Mononuclear cell (primary cell): ENCODE results near the gene NR5A2. TPM values are rescaled to one million over a fixed set of nuclear protein-coding genes. Genes with fewer than 3 reads are reported as not detected.

Experiments used
- H3K27me3 ChIP-seq: 2 replicates; pipeline ENCODE4 v1.6.0; 2011; ENCODE audit warnings: low read length, control low read depth; ENCODE audit not compliant: insufficient read depth
- H3K4me1 ChIP-seq: 2 replicates; pipeline ENCODE4 v1.5.1; 2011; ENCODE audit warnings: mild to moderate bottlenecking, low read length, control low read depth; ENCODE audit not compliant: insufficient read depth
- H3K4me3 ChIP-seq: 2 replicates; pipeline ENCODE4 v1.5.1; 2011; ENCODE audit warnings: mild to moderate bottlenecking, low read length, moderate library complexity
- H3K9me3 ChIP-seq: 2 replicates; pipeline ENCODE4 v1.5.1; 2011; ENCODE audit warnings: low read depth, mild to moderate bottlenecking, control low read depth, low read length
- total RNA-seq: library from RNA; depleted of rRNA; stranded (reverse); fragments of >200 nt; gene quantifications from one replicate; pipeline ENCODE4 v1.2.3, GENCODE V29; 2012

The NR5A2 gene
- total RNA-seq, 1 donor: not detected

DNA sequence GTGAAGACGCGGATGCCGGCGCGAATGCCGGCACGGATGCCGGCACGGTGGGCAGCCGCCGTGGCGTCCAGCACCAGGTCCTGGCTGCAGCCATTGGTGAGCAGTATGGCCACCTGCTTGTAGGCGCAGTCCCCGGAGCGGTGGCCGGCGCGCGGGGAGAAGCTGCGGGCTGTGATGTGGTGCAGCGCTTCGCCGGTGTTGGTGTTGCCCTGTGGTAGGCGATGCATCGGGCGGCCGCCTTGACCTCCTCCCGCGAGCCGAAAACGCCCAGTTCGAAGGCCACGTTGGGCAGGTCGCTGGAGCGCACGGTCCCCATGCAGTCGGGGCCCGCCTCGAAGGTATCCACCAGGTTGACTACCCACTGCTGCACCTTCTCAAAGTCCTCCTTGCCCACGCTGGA is 120.2 kb downstream of the NR5A2 start:
- Histone ChIP-seq H3K4me3 (no peak overlapping the region), H3K4me1 (peaks cover 5% of the 10 kb centered on the region), H3K9me3 (no peaks in the 10 kb centered on the region), H3K27me3 (no peaks in the 10 kb centered on the region)

DNA sequence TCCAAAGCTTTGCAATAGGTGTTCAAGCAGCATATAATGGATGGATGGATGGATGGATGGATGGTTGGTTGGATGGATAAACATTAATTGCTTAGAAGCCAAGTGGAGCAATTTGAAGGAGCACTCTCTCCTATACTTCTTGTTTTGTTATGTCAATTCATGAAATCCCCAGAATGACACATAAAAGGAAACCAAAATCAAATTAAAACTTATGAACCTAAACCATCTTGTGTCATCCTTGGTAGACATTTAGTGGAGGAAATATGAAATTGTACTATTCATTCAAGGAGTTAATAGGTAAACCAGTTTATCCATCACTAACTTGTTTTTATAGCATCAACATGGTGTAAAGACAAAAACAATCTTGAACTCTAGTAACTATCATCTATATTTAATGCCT is 122.5 kb downstream of the NR5A2 start:
- peaks cover 22% of the 10 kb centered on the region for H3K4me1 ChIP-seq
- H3K4me3 ChIP-seq: no peak overlapping the region
- H3K27me3 ChIP-seq: no peaks in the 10 kb centered on the region
- no peaks in the 10 kb centered on the region for H3K9me3 ChIP-seq

DNA sequence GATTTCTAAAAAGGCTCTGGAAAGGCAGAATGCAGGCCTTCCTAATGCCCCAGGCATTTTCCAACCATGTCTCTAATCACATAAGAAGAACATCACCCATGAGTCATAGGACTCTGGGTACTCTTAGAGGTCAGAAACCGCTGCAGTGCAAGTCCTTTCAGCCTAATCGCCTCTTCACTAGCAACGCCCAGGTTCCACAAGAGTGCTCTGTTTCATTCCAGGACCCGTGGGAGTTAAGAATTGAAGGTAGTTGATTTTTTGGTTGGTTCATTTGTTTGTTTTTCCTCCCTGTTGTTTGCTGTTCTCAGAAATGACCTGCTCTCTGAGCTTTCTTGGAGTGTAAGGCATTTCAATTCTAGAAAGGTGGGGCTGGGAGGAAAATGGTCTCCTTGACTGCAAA is 123.2 kb downstream of the NR5A2 start:
- no peaks in the 10 kb centered on the region for H3K9me3 ChIP-seq
- H3K4me1 ChIP-seq: peaks cover 22% of the 10 kb centered on the region
- no peaks in the 10 kb centered on the region for H3K27me3 ChIP-seq
- H3K4me3 ChIP-seq: no peak overlapping the region

DNA sequence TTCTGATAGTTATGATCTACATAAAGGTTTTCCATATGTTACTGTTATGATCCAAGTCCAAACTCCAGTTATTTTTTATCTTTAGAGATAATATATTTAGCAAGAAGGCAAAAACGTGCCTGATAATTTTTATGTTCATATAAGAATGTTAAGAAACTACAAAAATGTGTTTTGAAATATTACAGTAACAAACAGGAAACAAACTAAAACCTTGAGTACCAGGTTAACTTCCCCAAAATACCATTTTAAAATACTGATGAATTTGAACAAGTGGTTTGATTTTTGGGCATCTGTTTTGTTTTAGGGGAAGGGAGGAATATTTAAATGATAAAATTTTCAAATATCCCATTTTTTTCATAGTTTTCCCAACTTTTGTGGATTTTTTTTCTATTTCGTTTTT is 124.8 kb downstream of the NR5A2 start:
- H3K4me1 ChIP-seq: peaks cover 22% of the 10 kb centered on the region
- no peak overlapping the region for H3K4me3 ChIP-seq
- H3K9me3 ChIP-seq: no peaks in the 10 kb centered on the region
- no peaks in the 10 kb centered on the region for H3K27me3 ChIP-seq

DNA sequence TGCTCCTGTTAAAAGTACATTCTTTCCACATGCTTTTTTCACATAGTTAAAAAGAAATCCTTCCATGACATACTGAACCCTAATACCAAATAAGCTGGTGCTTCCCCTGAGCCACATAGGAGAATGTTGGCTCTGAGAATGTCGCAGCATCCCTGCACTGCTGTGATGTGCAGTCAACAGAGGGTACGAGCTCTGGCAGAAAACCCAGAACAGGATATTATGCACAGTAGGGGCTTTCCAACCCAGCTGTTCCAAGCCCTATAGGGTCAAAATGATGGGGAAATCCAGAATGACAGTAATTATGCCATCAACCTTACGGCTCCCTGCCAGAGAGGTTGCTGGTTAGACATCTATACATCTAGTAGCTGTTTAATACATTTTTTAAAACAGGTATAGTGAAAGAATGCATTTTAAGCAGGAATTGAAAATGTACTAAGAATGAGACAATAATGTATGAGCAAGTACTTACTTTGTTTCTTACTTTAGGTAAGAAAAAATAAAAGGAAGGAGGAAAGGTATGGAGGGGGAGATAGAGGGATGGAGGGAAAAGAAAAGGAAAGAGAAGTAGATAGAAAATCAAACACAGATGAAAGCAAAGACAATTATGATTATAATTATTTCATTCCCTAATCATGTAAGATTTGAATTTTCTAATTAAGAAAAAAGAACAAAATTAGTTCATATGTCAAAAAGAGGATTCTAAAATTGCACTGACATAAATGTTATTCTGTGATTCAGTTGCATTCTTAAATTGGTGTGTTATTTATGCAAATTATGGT is 126.0 kb downstream of the NR5A2 start:
- Histone ChIP-seq H3K9me3 (no peaks in the 10 kb centered on the region), H3K4me3 (no peak overlapping the region), H3K27me3 (no peaks in the 10 kb centered on the region), H3K4me1 (peaks cover 22% of the 10 kb centered on the region)

DNA sequence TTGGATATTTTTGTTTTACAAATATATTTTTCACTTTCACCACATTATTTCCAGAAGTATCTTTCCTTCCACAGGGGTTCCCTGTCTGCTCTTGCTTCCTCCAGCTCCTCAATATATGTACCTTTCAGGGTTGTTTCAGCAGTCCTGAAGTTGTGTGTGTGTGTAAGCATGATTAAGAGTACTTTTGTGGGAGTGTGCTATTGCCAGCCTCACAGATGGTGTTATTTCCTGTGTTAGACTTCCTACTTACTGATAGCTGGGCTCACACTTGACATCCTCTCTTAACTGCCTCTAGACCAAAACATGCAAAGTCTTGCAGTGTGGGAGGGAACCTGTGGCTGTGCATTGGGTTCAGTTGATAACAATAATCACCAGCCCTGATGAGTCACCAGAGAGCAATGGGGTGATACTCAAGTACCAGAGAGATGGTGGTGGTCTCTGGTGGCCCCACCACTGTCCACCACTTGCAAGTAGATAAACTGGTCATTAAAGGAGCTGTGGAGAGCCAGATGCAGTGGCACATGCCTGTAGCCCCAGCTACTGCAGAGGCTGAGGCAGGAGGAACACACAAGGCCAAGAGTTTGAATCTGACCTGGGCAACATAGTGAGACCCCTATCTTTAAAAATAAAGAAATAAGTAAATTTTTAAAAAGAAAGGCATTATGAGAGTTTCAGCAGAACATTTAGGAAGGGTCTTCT is 126.7 kb downstream of the NR5A2 start:
- Histone ChIP-seq H3K4me3 (no peak overlapping the region), H3K9me3 (no peaks in the 10 kb centered on the region), H3K4me1 (peaks cover 22% of the 10 kb centered on the region), H3K27me3 (no peaks in the 10 kb centered on the region)

DNA sequence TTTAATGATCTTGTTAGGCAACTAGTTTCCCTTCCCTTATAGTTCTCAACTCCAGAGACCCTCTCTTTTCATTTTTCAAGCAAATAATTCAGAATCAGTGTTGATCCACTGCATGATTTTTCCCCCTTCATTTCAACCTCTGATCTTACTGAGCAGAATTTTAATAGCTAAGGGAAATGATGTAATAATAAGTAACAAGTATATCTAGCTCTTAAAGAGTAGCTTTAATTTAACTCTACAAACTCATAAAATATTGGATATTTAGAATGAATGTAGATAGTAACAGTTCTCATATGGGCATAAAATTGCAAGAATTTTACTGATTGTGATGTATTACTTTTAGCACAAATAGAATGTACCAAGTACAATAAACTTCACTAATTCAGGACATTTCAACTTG is 130.2 kb downstream of the NR5A2 start:
- Histone ChIP-seq H3K4me3 (no peak overlapping the region), H3K9me3 (no peaks in the 10 kb centered on the region), H3K27me3 (no peaks in the 10 kb centered on the region), H3K4me1 (peaks cover 20% of the 10 kb centered on the region)

DNA sequence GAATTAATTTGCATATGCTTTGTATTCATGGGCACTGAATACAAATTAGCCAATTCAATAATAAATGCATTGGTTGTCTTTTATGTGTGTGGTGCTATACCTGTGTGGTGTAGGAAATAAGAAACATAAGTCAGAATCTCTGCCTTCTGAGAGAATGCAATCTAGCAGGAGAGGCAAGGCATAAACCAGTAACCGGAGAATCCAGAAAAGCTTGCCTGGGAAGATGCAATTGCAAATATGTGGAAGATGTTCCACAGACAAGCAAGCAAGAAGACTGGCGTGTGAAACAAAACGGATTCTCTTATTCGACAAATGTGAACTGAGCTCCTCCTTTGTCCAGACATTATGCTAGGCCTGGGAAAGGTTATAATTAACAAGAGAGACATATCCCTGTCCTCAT is 134.3 kb downstream of the NR5A2 start:
- H3K9me3 ChIP-seq: no peaks in the 10 kb centered on the region
- H3K4me1 ChIP-seq: peaks cover 3% of the 10 kb centered on the region
- H3K27me3 ChIP-seq: no peaks in the 10 kb centered on the region
- H3K4me3 ChIP-seq: no peak overlapping the region

DNA sequence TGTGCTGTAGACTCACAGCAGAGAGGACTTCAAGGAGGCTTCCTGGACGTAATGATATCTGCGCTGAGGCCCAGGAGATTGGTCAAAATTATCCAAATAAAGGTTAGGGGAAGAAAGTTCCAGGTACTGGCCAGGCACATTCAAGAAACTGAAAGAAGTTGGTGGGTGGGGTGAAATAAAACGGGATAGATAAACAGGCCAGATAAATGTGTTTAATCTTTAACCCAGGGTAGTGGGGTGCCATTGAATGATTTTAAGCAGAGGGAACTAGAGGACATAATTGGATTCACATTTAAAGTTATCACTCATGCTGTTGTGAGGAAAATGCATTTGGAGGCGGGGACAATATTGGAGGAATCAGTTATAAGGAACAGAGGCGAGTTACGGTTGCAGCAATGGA is 134.7 kb downstream of the NR5A2 start:
- Histone ChIP-seq H3K27me3 (no peaks in the 10 kb centered on the region), H3K4me1 (peaks cover 3% of the 10 kb centered on the region), H3K4me3 (no peak overlapping the region), H3K9me3 (no peaks in the 10 kb centered on the region)

DNA sequence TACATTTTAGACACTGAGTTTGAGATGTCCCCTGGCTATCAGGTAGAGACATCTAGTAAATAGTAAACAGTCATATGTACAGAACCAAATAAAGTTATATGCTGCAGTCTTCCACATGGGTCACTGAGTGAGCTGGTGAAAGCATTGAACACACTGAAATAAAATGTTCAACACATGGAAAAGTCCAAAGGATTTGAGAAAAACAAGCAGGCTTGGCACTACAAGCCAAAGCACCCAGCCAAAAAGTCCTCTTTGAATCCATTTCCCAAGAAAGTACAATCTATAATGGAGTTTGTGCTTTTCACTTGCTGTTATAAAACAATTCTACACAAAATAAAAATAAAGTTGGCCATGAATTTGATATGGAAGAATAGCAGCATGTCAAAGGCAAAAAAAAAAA is 135.4 kb downstream of the NR5A2 start:
- H3K27me3 ChIP-seq: no peaks in the 10 kb centered on the region
- H3K4me3 ChIP-seq: no peak overlapping the region
- H3K9me3 ChIP-seq: no peaks in the 10 kb centered on the region
- H3K4me1 ChIP-seq: peaks cover 3% of the 10 kb centered on the region

DNA sequence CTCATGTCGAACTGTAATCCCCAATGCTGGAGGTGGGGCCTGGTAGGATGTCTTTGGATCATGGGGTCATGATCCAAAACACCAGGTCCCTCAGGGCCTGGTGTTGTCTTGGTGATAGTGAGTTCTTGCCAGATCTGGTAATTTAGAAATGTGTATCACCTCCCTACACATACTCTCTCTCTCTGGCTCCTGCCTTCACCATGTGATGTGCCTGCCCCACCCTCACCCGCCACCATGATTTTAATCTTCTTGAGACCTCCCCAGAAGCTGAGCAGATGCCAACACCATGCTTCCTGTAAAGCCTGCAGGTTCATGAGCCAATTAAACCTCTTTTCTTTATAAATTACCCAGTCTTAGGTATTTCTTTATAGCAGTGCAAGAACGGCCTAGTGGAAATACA is 136.4 kb downstream of the NR5A2 start:
- Histone ChIP-seq H3K4me3 (no peak overlapping the region), H3K27me3 (no peaks in the 10 kb centered on the region), H3K9me3 (no peaks in the 10 kb centered on the region), H3K4me1 (peaks cover 3% of the 10 kb centered on the region)

DNA sequence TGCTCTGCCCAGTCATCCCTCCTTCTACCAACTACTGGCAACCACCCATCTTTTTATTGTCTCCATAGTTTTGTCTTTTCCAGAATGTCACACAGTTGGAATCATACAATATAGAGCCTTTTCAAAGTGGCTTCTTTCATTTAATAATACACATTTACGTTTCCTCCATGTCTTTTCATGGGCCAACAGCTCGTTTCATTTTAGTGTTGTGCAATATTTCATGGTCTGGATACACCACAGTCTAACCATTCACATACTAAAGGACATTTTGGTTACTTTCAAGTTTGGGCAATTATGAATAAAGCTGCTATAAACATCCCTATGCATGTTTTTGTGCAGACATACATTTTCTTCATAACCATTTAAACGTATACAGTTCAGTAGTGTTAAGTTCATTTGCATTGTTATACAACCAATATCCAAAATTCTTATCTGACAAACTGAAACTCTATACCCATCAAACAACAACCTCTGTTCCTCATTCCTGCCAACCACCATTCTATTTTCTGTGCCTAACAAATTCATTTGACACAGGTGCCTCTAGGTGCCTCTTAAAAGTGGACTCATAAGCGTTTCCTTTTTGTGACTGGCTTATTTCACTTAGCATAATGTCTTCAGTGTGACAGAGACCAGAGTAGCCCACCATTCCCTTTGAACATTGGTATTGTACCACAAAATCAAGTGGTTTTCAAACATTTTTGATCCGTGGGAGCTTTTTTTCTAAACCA is 138.1 kb downstream of the NR5A2 start:
- no peaks in the 10 kb centered on the region for H3K9me3 ChIP-seq
- peaks cover 3% of the 10 kb centered on the region for H3K4me1 ChIP-seq
- H3K4me3 ChIP-seq: no peak overlapping the region

DNA sequence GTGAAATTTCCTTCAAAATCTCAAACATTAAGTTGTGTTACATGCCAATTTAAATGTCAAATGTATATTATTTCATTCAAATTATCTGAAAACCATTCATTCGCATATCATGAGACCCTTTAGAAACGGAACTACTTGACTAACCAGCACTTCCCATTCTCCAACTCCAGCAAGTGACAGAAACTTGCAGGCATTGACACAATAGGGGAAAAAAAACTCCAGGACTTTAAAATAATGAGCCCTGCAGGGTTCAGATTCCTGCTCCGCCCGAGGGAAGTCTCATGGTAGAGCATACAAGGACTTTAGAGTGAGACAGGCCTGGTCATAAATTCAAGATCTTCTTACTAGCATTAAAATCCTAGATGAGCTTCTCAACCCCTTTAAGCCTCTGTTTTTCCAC is 138.9 kb downstream of the NR5A2 start:
- H3K4me1 ChIP-seq: peaks cover 3% of the 10 kb centered on the region
- H3K9me3 ChIP-seq: no peaks in the 10 kb centered on the region
- H3K4me3 ChIP-seq: no peak overlapping the region
- H3K27me3 ChIP-seq: no peaks in the 10 kb centered on the region

More for the DNA sequence above, 138.1 kb downstream of the NR5A2 start:
- no peaks in the 10 kb centered on the region for H3K27me3 ChIP-seq

DNA sequence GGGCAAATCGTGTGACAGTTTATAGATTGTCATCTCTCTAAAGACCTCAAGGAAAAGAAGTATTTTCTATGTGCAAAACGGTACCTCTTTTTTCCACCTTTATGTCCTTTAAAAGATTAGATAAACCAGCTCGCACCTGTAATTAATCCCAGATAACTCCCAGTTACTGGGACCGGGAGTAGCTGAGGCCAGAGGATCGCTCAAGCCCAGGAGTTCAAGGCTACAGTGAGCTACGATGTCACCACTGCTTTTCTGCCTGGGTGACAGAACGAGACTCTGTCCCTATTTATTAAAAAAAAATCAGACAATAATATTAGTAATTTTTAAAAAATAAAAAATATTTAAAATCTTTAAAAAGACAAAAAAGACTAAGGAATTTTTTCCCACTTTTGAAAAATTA is 141.4 kb downstream of the NR5A2 start:
- Histone ChIP-seq H3K27me3 (no peaks in the 10 kb centered on the region), H3K9me3 (no peaks in the 10 kb centered on the region), H3K4me3 (no peak overlapping the region), H3K4me1 (peaks cover 3% of the 10 kb centered on the region)

DNA sequence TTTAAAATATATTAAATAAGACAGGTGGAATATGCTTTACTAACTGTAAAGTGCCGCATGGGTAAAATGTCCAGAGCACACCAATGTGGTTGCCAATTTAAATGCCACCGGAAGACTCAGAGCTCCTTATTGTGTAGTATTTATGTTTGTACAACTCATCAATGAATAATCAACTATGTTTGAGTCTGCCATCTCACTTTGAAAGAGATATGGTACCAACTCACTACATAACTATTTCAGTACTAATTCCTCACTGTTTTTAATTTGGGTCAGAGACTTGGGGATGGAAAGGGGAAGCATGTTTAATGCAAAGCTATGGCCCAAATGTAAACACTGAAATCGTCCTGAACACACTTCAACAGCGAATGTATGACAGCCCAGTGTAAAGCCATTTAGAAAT is 144.8 kb downstream of the NR5A2 start:
- no peaks in the 10 kb centered on the region for H3K4me1 ChIP-seq
- H3K4me3 ChIP-seq: no peak overlapping the region
- no peaks in the 10 kb centered on the region for H3K27me3 ChIP-seq
- no peaks in the 10 kb centered on the region for H3K9me3 ChIP-seq
